Inflammatory macrophage treated with lipopolysaccharide for 4 hours (primary cell): ENCODE measurements around the gene PANK3.
"Not testable (repeated sequence)": the region's sequence is repeated elsewhere in the genome, so short reads cannot be mapped to it uniquely, and the experiment has no call there.

Experiments used
- DNase-seq: peaks from one replicate; pipeline ENCODE4 v3.0.0-alpha.2; 2020

PANK3 gene

DNA sequence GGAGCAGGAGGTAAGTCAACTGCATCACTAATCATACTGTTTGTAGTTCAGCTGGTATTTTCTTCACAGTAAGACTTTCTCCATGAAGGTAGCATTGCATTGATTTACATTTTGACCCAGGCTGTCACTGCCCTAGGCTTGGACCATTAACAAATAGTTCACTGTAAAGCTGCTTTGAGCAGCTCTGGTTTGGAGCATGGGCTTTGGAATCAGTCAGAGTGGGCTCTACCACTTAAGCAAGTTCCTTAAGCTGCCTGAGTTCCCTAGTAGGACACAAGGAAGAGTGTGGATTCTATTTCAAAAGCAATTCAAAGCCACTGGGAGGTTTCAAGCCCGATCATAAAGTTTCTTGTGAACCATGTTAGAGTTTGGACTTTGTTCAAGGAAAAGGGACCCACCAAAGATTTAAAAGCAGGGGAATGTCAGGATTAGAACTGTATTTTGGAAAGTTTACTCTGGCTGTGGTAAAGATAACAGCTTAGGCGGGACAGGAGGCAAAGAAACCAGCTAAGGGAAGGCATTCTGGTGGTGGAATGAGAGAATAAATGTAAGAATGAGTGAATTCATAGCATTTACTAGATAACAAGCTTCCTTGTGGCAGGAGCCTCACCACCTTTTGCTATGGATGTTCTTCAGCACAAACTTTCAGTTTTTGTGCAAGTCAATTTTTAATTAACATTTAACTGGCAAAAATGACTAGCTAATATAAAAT, 12.3 kb upstream of the PANK3 start:
- no peak for DNase-seq

DNA sequence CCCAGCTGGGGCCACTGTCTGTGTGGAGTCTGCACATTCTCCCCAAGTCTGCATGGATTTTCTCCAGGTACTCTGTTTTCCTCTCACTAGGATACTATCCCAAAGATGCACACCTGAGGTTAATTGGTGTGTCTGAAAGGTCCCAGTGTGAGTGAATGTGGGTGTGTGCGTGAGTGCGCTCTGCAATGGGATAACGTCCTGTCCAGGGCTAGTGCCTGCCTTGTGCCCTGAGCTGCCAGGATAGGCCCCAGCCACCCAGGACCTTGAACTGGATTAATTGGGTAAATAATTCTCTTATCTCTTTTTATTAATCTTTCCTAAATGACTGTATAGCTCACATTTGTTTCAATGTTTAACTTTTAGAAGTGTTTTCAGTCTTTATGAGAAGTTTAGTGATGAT, 11.5 kb upstream of the PANK3 start:
- DNase-seq: no peak

DNA sequence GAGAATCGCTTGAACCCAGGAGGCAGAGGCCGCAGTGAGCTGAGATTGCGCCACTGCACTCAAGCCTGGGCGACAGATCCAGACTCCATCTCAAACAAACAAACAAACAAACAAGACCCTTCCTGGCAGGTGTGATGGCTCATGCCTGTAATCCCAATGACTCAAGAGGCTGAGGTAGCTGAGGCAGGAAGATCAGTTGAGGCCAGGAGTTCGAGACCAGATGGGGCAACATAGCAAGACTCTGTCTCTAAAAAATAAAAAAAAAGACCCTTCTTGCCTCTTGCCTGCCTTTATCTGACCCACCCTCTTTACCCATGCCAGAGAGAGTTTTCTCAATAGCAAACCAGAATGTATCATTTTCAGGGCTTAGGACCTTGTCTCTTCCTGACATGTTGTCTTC, 8.8 kb upstream of the PANK3 start:
- no peak for DNase-seq

DNA sequence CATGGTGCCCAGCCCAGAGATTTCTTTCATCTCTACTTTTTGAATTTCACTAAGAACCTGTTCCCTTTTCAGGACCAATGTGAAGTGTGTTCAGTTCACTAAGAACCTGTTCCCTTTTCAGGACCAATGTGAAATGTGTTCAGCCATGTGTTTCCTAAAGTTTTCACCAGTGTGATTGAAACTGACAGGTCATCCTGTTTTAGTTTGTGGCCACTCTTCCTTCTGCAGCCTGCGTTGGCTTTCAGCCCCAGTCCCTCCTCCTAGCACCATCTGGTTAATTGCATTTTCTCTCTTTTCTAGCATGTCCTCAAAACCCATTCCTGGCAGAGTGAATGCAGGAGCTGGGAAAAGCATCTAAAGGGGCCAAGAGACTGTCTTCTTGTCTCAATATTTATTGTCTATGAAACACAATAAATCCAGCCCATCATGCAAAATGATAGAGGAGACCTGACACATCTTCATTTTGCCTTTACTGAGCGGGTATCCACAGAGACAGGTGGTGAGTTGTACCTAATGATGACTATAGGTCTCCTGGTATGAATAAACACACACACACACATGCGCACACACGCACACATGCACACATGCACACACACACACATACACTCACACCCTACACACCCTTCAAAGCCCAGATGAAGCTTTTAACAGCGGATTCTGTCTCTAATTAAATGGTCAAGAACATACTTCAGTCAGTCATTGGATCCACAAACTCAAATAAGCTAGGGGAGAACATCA, 6.1 kb upstream of the PANK3 start:
- DNase-seq: no peak

DNA sequence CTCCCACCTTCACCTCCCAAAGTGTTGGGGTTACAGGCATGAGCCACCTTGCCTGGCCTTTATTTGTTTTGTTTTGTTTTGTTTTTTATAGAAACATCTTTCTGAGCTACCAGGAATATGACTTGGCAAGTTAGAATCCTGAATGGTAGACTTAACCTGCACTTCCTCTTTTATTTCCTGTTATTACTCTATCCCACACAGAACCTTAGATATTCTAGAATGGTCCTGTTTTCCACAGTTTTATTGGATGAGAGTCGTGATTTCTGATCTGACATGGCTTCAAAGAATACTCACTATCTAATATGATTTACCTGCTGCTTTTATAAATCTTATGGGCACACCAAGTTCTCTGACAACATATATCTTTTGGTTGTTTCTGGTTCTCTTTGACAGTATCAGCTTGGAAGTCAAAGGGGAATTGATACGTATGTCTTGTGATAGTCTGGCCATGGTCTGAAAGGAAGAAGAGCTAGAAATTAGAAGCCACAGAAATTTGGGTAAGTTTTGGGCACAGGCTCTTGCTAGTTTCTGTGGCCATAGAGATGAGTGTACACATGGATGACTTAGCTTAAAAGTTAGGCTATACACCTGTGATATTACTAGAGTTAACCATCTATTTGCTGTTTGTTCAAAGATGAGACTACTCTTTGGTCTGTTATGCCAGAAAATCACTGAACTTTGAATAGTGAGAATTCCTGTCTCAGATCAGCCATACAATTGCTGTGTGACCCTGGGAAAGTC, 4.7 kb upstream of the PANK3 start:
- DNase-seq: no peak

DNA sequence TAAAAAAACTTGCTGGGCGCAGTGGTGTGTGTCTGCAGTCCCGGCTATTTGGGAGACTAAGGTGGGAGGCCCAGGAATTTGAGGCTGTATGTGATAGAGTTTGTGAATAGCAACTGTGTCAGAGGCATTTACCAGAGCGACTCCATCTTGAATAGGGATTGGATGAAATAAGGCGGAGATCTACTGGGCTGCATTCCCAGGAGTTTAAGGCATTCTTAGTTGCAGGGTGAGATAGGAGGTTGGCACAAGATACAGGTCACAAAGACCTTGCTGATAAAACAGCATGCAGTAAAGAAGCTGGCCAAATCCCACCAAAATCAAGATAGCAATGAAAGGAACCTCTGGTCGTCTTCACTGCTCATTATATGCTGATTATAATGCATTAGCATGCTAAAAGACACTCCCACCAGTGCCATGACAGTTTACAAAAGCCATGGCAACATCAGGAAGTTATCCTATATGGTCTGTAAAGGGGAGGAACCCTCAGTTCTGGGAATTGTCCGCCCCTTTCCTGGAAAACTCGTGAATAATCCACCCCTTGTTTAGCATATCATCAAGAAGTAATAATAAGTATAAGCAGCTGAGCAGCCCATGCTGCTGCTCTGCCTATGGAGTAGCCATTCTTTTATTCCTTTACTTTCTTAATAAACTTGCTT, 1.8 kb upstream of the PANK3 start:
- DNase-seq: not testable (repeated sequence)

DNA sequence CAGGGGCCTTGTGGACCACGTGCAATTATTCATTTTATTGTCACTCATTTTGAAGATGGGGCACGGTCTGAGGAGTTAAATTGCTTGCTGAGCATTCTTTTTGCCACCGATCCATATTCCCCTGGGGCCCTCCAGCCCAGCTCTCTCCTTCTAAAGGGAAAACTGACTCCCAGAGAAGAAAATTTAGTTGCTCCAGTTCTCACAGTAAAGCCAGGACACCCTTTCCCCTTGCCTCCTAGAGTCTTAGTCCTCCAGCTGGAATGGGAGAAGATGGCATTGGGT, 1.0 kb upstream of the PANK3 start:
- no peak for DNase-seq

DNA sequence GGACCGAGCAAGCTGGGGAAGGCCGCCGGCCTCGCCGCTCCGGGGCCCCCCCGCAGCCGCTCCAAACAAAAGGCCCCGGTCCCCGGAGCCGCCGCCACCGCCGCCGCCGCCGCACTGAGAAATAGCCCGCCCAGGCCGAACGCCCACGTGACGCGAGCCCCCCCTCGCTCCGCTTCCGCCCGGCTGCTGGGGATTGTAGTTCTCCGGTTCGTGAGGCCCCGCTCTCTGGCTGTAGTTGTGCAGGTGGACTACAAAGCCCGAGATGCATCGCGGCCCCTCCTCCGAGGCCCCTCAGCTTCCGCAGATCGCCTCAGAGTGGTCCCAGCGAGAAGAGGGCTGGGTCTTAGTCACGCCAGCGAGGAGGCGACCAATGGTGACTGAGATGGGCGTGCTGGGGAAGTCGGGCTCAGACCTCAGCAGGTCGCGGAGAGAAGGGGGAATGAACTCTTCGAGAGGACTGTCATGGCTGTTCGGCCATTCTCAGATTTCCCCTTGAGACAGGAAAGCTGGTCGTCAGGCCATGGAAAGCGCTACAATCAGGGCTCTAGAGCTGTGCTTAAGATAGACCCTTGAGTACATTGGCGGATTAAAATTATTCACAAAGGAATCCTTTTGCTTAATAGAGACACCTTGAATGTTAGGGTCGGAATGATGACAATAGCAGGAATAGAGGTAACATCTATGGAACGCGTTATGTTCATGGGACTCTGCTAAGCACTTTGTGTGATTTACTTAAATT, 489 bp upstream of the PANK3 start:
- peak; percentile 99 for DNase-seq

DNA sequence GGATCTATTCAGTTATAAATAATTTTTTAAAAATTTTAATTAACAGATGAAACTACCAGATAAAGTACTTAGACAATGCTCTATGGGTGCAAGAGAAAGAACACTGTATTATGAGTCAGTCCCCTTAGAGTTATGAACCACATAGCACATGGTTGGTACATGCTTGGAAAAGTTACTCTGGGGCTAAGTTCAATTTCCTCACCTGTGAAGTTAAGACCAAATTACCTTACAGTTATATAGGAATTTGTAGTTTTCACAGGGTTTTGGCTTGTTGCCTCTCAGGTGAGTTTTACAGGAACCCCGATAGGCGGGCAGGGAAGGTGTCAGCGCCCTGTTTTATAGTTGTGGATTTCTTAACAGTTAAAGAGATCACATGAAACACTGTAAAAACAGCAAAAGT, 1.2 kb downstream of the PANK3 start:
- peak; percentile 27 for DNase-seq

DNA sequence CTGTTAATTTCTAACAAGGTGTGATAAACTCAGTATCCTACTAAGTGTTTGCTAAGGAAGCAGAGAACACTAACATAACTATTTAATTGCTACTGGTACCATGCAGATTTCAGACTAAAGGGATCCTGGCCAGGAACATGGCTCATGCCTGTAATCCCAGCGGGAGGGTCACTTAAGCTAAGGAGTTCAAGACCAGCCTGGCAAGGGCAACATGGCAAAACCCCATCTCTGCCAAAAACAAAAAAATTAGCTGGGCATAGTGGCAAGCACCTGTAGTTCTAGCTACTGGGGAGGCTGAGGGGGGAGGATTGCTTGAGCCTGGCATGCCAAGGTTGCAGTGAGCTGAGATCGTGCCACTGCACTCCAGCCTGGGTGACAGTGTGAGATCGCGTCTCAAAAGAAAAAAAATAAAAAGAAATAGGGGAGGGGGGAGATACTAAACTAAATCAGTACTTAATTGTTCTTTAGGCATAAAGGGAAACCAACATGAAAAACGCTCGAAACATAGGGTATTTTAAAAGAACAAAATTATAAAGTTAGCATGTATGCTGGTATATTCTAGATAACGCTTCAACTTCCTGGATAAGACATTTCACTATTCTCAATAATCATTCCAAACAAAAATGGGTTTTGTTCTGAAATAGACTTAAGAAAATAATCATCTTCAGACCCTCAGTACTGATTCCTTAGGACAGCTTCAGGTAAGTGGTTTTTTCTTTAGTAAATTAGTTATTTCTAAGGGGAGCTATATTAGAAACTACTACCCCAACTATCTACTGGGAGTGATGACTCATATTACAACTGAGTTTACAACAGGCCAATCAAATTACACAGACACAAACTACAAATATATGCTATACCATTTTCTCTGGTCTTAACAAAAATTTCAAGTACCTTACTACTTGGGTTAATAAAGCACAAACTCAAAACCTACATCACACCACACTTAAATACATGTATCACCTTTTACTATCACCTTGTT, 3.5 kb downstream of the PANK3 start:
- DNase-seq: no peak

DNA sequence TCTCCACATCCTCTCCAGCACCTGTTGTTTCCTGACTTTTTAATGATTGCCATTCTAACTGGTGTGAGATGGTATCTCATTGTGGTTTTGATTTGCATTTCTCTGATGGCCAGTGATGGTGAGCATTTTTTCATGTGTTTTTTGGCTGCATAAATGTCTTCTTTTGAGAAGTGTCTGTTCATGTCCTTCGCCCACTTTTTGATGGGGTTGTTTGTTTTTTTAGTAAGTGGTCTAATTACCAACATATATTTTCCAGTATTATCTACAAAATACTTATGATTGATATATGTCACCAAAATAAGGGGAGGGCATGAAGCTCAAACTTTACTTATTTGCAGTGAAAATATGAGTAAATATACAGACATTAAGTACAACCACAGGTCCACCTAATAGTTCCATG, 5.0 kb downstream of the PANK3 start:
- not testable (repeated sequence) for DNase-seq

DNA sequence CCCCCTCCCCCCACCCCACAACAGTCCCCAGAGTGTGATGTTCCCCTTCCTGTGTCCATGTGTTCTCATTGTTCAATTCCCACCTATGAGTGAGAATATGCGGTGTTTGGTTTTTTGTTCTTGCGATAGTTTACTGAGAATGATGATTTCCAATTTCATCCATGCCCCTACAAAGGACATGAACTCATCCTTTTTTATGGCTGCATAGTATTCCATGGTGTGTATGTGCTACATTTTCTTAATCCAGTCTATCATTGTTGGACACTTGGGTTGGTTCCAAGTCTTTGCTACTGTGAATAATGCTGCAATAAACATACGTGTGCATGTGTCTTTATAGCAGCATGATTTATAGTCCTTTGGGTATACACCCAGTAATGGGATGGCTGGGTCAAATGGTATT, 5.5 kb downstream of the PANK3 start:
- not testable (repeated sequence) for DNase-seq

DNA sequence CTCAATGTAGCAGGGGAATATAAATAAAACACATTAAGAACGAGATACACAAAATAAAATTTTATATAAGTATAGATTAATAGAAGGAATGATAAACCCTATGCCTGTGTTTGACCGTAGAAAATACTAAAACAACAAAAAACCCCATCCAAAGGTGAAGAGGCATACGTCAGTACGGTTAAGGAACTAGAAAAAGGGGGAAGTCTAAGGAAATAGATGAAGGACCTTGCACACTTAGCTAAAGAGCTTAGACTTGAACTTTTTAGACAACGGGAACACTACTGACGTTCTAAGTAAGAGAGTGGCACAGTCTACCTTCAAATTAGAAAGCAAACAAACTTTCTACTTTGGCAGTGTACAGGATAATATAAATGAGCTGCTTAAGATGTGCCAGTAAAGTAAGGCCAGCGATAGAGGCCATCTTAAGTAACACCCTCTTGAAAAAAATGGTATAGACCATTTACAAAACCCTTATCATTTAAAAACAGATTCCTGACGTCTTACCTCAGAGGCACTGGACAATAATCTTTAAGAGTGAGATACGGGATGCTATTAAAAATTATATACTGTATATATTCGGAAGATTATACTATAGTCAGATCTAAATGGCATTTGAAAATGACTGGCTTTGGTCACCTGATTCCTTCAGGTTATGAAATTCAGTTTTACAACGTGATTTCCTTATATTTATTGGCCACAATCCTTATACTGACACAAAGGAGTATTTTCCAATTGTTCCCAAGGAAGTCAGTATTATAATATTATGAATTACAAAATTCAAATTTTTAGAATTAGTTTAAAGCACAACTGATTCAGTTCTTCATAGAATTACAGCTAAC, 8.5 kb downstream of the PANK3 start:
- DNase-seq: no peak

DNA sequence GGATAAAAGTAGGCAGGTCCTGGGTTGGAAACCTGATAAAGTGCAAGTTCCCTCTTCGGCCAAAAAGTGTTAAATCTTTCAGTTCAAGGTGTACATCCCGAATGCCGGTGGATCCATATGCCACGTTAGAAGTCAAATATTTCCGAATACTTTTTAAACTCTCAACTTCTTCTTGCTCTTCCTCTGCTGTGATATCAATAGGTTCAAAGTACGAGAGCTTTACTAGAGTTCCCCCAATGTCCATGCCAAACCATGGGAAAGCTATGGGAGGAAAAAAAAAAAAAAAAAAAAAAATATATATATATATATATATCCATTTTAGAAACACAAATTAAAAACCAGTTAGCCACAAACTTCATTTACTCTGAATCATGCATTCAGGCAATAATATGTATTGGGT, 10.4 kb downstream of the PANK3 start:
- no peak for DNase-seq

DNA sequence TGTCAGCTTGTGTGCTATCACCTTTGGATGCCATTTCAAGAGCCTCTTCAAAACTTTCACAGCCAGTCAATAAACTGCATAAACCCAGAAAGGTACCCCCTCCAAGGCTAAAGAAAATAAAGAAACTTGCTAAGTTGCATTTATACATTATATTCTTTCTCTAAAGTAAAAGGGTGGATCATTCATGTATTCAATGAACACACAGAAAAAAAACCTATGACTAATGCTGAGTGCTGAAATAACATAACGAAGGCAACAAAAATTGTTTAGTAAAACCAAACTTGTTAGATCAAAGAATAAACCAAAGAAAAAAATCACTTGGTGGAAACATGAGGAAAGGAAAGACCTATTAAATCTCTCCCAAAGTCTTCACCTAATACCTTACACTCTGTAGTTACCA, 15.2 kb downstream of the PANK3 start:
- DNase-seq: no peak

DNA sequence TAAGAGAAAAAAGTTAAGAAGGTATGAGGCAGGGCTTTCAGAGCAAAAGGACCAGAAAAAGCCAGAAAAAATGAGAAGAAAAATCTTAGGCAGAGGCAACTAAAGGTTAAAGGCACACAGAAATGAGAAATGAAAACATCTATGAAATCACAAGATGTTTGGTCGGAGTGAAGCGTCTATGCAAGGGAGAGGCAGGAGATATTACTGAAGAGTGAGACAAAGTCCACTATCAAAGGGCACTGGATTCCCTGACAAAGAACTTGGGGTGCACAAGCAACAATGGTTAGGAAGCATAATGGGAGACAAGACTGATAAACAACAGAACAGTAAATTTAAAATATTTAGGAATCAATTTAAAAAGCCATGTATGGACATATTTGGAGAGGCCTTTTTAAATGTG, 16.9 kb downstream of the PANK3 start:
- DNase-seq: no peak

DNA sequence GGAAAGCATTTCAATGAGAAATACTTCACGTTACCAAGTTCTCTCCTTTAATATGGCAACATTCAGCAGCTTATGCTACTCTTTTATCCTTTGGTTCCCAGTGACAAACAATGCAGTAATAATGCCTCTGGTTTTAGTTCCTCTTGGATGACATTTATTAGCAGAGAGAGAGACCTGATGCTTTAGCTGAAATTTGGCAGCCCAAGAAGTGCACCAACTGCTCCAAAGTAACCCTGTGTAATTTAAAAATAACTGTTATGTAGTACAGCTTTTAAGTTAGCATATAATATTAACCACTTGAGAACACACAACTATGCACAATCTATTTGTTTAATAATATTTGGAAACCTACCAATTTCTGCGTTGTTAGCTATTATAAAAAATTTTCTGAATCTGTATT, 21.8 kb downstream of the PANK3 start:
- no peak for DNase-seq

DNA sequence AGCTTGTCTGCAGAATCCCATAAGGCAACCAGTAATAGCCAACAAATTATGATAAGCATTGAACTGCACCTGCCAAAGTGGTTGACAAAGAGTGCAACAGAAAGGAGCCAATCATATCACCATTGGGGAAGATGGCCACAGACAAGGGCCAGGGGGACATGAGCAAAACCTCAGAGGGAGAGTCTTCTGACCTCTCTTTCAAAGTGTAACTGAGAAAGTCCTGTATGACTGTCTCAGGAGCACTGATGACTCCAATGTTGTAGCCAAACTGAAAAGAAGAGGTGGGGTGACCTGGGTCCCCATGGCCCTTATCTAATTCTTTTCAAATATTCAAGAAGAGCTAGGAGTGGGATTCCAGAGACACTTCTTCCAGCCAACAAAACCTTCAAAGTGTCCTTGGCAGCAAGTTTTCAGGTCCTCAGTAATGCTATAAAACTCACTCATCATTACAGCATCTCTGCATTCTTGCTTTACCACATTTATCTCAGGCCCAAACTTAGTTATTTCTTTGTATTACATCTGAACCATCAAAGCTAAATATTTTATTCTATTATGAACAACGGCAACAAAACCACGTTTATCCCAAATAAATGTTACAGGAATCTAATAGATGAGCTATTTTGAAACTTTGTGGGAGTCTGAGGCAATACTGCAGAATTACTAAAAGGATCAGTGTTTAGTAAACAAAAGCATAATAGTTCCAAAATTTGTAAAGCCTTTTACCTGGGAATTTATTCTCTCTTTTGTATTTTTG, 25.6 kb downstream of the PANK3 start:
- no peak for DNase-seq

DNA sequence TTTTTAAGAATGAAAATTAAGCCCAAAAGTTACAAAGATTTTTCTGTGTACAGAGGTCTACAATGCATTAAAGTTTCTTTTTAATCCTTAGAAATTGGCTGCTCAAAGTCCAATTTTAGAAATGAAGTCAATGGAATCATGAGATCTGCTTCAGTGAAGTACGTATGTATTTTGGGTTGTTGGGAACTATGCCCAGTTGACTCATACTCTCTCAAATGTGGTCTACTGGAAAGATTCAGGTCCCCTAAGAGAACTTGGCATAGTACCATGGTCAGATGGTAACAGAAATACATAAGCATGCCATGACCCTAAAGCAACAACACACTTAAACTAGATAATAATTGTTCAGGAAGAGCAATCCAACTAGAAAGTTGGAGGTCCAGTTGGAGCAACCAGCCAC, 27.0 kb downstream of the PANK3 start:
- no peak for DNase-seq

DNA sequence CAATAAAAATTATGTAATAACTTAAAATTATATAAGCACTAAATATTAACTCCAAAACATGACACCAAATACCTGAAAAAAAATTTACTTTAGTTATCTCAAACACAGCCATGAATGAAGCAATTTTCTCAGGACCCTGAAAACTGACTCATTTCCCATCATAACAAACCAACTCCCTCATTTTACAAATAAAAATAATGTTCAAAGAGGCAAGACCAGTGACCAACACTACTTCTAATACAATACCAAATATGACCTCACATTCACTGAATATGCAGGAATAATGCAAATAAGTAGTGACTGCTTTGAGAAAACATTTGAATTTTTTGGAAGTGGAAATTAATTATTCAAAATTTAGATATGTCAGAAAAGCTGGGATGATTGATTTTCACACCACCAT, 28.5 kb downstream of the PANK3 start:
- no peak for DNase-seq
